SK-N-SH (cell line): ENCODE data around the gene DGLUCY.

Source experiments
- EP300 ChIP-seq, 2 experiments: IDR thresholded peaks; 2 replicates each; pipeline versions ENCODE4 v1.4.0 to v1.6.1; 2012; ENCODE audit warnings: borderline replicate concordance in 1 of 2, low read depth in 1 of 2, low read length in 1 of 2
- EZH2phosphoT487 ChIP-seq: fragments of 200-600 bp; sonication (generic); IDR thresholded peaks from 2 replicates; pipeline ENCODE4 v1.6.1; 2017; ENCODE audit warnings: low read depth, mixed run types, mild to moderate bottlenecking, antibody characterized with exemption, moderate library complexity, borderline replicate concordance
- MXI1 ChIP-seq: IDR thresholded peaks from 2 replicates; pipeline ENCODE4 v1.6.1; 2012; ENCODE audit warnings: mild to moderate bottlenecking, low read depth, low read length, improper control_type of control experiment
- POLR2AphosphoS5 ChIP-seq: IDR thresholded peaks from 2 replicates; pipeline ENCODE4 v1.6.1; 2012; ENCODE audit warnings: low read depth, low read length
- RAD21 ChIP-seq: IDR thresholded peaks from 2 replicates; pipeline ENCODE4 v1.6.1; 2012; ENCODE audit warnings: mild to moderate bottlenecking, low read length
- TF ChIP-seq, protein P1 (sequence below): fragments of 200-600 bp; sonication (generic); IDR thresholded peaks from 2 replicates; pipeline ENCODE4 v1.6.1; 2017; ENCODE audit warnings: antibody characterized with exemption, mild to moderate bottlenecking, moderate library complexity
- TF ChIP-seq, protein P2 (sequence below): IDR thresholded peaks from 2 replicates; pipeline ENCODE4 v1.4.0; 2012; ENCODE audit warnings: low read depth

- TF ChIP-seq RAD21 = no peak
- TF ChIP-seq EP300 (IDR thresholded peaks at IDR 0.05; ENCODE audit: borderline replicate concordance in 1 of 2, low read depth in 1 of 2, low read length in 1 of 2) = no peak
- TF ChIP-seq, protein P1, sequence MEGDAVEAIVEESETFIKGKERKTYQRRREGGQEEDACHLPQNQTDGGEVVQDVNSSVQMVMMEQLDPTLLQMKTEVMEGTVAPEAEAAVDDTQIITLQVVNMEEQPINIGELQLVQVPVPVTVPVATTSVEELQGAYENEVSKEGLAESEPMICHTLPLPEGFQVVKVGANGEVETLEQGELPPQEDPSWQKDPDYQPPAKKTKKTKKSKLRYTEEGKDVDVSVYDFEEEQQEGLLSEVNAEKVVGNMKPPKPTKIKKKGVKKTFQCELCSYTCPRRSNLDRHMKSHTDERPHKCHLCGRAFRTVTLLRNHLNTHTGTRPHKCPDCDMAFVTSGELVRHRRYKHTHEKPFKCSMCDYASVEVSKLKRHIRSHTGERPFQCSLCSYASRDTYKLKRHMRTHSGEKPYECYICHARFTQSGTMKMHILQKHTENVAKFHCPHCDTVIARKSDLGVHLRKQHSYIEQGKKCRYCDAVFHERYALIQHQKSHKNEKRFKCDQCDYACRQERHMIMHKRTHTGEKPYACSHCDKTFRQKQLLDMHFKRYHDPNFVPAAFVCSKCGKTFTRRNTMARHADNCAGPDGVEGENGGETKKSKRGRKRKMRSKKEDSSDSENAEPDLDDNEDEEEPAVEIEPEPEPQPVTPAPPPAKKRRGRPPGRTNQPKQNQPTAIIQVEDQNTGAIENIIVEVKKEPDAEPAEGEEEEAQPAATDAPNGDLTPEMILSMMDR = no peak
- no peak for TF ChIP-seq MXI1
- TF ChIP-seq POLR2AphosphoS5 = no peak
- no peak for TF ChIP-seq EZH2phosphoT487
- TF ChIP-seq, protein P2, sequence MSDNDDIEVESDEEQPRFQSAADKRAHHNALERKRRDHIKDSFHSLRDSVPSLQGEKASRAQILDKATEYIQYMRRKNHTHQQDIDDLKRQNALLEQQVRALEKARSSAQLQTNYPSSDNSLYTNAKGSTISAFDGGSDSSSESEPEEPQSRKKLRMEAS = no peak
Observed at GRCh38 chr14:91068642-91069041, 45.2 kb upstream of the DGLUCY start.
